8988T (cell line): Measurements from ENCODE around the gene HHIPL1.

ENCODE experiments used
- DNase-seq: peaks from one replicate; pipeline ENCODE4 v3.0.0; 2011

Gene HHIPL1

GRCh38 chr14:99612071-99612737, 32.7 kb upstream of the HHIPL1 start:
- DNase-seq: no peak

GRCh38 chr14:99612738-99613330, 32.1 kb upstream of the HHIPL1 start:
- DNase-seq: no peak

DNA sequence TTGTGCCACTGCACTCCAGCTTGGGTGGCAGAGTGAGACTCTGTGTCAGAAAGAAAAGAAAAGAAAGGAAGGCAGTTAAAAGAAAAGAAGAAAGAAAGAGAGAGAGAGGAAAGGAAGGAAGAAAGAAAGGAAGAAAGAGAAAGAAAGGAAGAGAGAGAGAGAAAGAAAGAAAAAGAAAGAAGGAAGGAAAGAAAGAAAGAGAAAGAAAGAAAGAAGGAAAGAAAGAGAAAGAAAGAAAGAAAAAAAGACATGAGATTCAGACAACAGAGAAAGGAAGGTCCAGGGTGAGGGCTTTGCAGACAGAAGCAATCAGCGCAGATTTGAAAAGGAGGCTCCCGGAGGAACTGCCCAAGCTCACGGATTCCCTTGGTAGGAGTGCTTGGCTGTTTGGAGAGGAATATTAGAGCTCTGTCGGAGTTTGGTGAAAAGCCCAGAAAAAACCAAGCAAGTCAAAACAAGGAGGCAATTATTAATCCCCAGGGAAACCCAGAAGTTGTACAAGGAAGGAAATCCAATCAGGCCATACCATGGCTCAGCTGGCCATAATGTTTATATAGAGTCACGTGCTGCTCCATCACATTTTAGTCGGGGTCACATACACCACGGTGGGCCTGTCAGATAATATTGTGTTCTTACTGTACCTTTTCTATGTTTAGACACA, 29.3 kb upstream of the HHIPL1 start:
- no peak for DNase-seq

- DNase-seq: no peak
Measured at GRCh38 chr14:99616832-99617800, 27.8 kb upstream of the HHIPL1 start.

- peak; percentile 59 for DNase-seq
Measured at GRCh38 chr14:99619835-99620834, 24.8 kb upstream of the HHIPL1 start.

- DNase-seq: no peak
Measured at GRCh38 chr14:99621948-99622347, 23.0 kb upstream of the HHIPL1 start.

DNA sequence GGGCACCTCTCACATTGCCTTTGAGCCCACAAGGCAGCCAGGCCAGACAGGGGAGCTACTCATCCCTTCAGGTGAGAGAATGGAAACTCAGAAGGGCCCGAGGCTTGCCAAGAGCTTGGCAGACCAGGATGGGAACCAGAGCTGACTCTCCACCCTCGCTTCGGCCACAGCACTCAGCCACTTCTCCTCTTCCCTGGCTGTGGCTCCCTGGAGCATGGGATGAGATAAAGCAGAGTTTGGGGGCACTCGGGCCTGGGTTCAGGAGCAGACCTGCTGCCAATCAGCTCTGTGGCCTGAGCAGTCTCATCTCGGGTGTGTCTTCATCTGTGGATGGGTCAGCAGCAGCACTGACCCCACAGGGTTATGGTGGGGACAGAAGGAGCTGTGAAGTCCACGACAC, 20.9 kb upstream of the HHIPL1 start:
- no peak for DNase-seq

- DNase-seq: no peak
Measured at GRCh38 chr14:99624971-99625370, 20.0 kb upstream of the HHIPL1 start.

GRCh38 chr14:99625476-99625875, 19.5 kb upstream of the HHIPL1 start:
- no peak for DNase-seq

DNA sequence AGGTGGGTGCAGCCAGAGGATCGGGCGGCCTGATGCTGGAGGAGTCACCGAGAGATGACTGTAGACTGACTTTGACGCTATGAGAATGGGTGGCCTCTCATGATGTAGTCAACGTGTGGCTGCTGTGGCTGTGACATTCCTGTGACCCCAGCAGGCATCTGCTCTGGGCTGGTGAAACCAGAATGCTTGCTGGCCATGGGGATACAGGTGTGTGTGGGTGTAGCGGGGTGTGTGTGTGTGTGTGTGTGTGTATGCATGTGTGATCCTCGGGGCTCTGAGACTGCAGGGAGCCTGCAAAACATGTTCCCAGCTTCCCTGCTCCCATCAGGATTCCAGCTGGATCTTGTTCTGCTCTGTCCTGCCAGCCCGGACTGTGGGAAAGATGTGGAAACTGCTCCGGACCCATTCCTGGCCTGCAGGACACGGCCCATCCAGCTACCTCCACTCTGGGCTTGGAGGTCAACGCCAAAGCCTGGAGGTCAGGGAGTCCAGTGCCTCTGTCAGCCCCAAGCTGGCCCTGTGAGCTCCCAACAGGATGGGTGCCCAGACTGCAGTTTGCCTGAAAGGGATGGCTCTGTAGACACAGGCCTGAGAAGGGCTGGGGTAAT, 18.8 kb upstream of the HHIPL1 start:
- no peak for DNase-seq

DNA sequence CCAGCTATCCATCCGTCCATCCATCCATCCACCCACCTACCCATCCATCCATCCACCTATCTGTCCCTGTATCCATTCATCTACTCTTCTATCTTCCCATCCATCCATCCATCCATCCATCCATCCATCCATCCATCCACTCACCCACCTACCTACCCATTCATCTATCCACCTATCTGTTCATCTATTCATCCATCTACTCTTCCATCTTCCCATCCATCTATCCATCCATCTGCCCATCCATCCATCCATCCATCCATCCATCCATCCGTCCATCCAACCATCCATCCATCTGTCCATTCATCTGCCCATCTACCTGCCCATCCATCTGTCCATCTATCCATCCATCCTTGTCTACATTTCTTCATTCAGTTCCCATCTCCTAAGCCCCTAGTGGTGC, 17.8 kb upstream of the HHIPL1 start:
- DNase-seq: no peak

DNA sequence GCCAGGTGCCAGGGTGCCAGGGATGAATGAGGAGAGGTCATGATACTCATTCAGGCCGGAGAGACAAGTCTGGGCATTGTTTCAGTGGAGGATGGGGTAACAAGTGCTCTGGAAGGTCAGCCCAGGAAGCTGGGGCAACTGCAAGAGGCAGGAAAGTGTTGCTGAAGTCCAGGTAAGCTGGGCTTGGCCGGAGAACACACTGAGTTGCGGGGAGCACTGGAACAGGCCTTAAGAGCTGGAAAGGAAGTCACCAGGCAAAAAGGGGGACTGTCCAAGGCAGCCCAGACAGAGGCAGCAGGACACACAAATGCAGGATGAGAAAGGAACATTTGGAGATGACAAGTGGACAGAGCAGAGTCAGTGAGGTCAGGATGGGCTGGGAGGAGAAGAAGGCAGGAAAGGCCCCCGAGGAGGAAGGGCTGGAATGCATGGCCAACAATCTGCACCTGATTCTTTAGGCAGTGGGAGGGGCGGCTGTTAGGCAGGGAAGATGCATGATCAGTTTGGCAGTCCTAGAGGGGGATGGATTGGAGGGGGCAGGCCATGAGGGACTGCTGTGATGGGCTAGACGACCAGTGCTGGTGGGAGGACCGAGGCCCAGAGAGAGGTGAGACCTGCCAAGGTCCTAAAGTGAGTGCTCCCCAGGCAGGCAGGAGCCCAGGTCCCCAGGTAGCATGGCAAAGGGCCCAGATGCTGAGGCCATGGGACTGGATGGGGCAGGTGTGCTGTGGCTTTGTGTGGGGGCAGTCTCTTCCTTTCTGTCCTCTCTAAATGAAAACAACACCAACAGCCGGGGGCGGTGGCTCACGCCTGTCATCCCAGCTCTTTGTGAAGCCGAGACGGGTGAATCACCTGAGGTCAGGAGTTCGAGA, 17.2 kb upstream of the HHIPL1 start:
- no peak for DNase-seq

DNA sequence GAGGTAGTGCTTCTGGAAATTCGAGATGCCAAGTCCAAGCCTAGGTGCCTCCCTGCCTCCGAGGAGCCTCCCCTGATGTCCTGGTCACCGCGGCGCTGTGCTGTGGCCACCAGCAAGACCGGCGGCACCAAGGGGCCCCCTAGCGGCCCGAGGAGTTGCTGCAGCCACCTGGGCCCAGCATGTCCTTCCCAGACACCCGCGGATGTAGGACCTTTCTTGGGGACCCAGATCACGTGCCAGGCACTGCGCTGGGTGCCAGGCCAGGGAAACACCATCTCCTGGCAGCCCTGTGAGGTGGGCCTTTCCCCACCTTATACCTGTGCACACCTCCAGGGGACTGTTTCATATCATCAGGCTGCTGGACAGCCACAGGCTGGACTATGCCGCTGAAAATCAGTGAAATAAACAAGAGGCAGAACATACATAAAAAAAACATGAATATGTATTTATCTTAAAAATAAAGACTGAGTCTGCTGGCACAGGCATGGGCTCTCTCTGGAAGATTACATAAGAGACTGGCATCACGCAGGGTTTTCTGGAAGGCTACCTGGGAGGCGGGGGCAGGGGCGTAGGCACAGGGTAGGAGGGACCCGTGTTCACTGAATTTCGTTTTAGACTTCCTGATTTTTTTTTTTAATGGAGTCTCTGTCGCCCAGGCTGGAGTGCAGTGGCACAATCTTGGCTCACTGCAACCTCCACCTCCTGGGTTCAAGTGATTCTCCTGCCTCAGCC, 15.9 kb upstream of the HHIPL1 start:
- DNase-seq: peak; percentile 92

DNA sequence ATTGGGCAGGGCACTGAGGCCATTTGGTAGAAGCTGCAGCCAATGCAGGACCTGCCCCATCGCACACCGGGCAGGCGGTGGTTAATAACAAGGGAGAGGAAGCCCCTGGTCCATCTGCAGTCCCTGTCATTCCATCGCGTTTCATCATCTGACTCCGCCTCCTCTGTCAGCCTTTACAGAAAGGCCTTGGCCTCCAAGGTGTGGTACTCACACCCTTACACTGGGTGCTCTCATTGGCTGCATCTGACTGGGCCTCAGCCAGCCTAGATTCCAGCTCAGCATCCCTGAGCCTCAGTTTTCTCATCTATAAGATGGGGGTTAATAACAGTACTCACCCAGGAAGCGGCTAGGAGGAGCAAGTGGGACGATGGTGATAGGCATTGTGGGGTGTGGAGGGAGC, 14.7 kb upstream of the HHIPL1 start:
- no peak for DNase-seq

DNA sequence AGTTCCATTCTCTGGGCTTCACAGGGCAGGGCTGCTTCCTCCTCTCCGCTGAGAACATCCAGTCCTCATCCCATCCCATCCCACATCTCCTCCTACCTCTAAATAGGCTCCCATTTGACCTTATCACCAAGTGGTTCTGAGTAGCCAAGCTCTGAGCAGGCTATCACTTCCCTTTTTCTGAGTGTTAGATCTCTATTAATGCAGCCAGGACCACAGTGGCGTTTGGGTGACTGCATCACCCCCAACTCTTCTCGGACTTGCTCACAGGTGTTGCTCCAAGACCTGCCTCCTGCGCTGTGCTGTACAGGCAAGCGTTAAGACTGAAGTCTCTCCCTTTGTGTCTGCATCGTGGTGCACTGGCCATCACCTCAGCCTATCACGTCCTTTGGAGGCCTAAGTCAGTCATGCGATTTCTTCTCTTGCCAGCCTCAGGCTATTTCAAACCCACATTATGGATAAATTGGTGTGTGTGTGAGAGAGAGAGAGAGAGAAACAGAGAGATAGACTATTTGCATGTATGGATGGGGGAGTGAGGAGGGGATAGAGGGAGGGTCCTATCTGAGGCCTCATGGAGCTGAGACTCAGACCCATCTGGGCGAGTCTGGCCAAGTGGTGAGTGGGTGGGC, 12.4 kb upstream of the HHIPL1 start:
- no peak for DNase-seq

- no peak for DNase-seq
Measured at GRCh38 chr14:99633141-99633540, 11.8 kb upstream of the HHIPL1 start.

DNA sequence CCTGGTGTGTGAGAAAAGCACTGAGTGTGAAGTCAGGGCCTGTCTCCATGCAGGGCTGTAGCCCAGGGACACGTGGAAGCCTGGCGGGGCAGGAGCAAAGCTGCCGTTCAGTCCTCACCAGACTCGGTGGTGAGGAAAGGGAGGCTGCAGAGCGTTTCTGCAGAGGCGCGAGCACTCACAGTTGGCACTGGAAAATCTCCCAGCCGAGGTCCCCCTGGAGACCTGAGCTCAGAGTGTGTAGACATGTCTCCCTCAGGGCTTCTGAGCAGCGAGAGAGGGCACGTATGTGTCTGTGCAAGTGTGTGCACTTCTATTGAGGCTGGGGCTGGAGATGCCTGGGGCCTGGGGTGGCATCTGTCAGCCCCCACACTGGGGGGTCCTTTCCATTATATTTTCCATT, 11.0 kb upstream of the HHIPL1 start:
- DNase-seq: no peak

DNA sequence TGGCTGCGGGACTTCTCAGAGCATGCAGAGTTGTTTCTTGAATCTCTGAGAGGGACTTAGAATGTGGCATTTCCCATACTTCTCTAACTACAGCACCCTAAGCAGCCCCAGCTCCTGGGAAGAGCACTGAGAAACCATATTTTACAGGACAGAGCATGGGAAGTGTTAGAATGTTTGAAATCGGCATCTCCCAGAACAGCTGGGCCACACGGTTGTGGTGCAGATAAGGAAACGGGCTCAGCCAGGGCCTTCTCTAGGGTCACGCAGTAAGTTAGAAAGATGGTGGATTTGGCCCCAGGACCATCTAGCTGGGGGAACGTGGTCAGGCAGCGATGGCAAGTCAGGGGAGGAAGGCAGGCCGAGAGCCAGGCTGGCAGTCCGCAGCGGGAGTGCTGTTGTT, 10.5 kb upstream of the HHIPL1 start:
- no peak for DNase-seq

- no peak for DNase-seq
Measured at GRCh38 chr14:99635116-99635515, 9.8 kb upstream of the HHIPL1 start.
